Liver (tissue), 9 donors: Measurements from ENCODE around the gene BID. TPM values are rescaled to one million over a fixed set of nuclear protein-coding genes. Genes with fewer than 3 reads are reported as not detected.

ENCODE experiments used
- DNase-seq: peaks from one replicate; pipeline ENCODE4 v3.0.0-alpha.2; 2017; ENCODE audit warnings: low spot score
- H3K27ac ChIP-seq, 2 donors: one replicate each; pipeline ENCODE4 v1.7.0; 2013; ENCODE audit warnings: inconsistent platforms in 2 of 2, low read length in 2 of 2, control low read depth in 1 of 2, low read depth in 1 of 2, mild to moderate bottlenecking in 1 of 2
- H3K27me3 ChIP-seq, 4 donors: one replicate each; pipeline versions ENCODE4 v1.6.1 to v1.7.0; 2013; ENCODE audit warnings: low read length in 3 of 4, inconsistent platforms in 1 of 4, mild to moderate bottlenecking in 1 of 4, moderate library complexity in 1 of 4; ENCODE audit not compliant: control insufficient read depth in 4 of 4, insufficient read depth in 4 of 4
- H3K36me3 ChIP-seq, 4 donors: one replicate each; pipeline versions ENCODE4 v1.6.1 to v1.7.0; 2013; ENCODE audit warnings: low read length in 3 of 4, mild to moderate bottlenecking in 3 of 4, low read depth in 1 of 4, moderate library complexity in 1 of 4; ENCODE audit not compliant: control insufficient read depth in 4 of 4, insufficient read depth in 3 of 4
- H3K4me1 ChIP-seq, 4 donors: one replicate each; pipeline versions ENCODE4 v1.6.1 to v1.7.0; 2013; ENCODE audit warnings: low read length in 3 of 4, mild to moderate bottlenecking in 3 of 4, moderate library complexity in 1 of 4; ENCODE audit not compliant: control insufficient read depth in 4 of 4, insufficient read depth in 4 of 4
- H3K4me3 ChIP-seq, 3 donors: one replicate each; pipeline versions ENCODE4 v1.6.1 to v1.7.0; 2013; ENCODE audit warnings: low read length in 3 of 3, control low read depth in 1 of 3, low read depth in 1 of 3, mild to moderate bottlenecking in 1 of 3
- H3K9ac ChIP-seq, 2 donors: one replicate each; pipeline ENCODE4 v1.7.0; 2013; ENCODE audit warnings: low read length in 2 of 2, mild to moderate bottlenecking in 2 of 2, moderate library complexity in 2 of 2, control low read depth in 1 of 2, low read depth in 1 of 2
- H3K9me3 ChIP-seq, 4 donors: one replicate each; pipeline versions ENCODE4 v1.6.1 to v1.7.0; 2013; ENCODE audit warnings: low read length in 3 of 4; ENCODE audit not compliant: control insufficient read depth in 4 of 4
- EGR1 ChIP-seq, 2 donors: IDR thresholded peaks; 2 replicates each; pipeline ENCODE4 v1.6.1; 2016 to 2018; ENCODE audit warnings: antibody characterized with exemption in 2 of 2, low read depth in 2 of 2
- FOXA1 ChIP-seq: IDR thresholded peaks from 2 replicates; pipeline ENCODE4 v1.6.1; 2016; ENCODE audit warnings: antibody characterized with exemption
- FOXA2 ChIP-seq: IDR thresholded peaks from 2 replicates; pipeline ENCODE4 v1.6.1; 2016; ENCODE audit warnings: antibody characterized with exemption
- GABPA ChIP-seq, 2 donors: IDR thresholded peaks in 1 of 2; conservative IDR thresholded peaks in 1 of 2; 2 replicates each; pipeline ENCODE4 v1.6.1; 2016; ENCODE audit warnings: antibody characterized with exemption in 2 of 2, mild to moderate bottlenecking in 1 of 2, moderate library complexity in 1 of 2
- HNF4A ChIP-seq, 2 donors: conservative IDR thresholded peaks; 2 replicates each; pipeline ENCODE4 v1.6.1; 2016; ENCODE audit warnings: antibody characterized with exemption in 2 of 2, mild to moderate bottlenecking in 2 of 2
- HNF4G ChIP-seq: IDR thresholded peaks from 2 replicates; pipeline ENCODE4 v1.6.1; 2016; ENCODE audit warnings: antibody characterized with exemption
- JUND ChIP-seq, 2 donors: IDR thresholded peaks; 2 replicates each; pipeline ENCODE4 v1.6.1; 2016; ENCODE audit warnings: antibody characterized with exemption in 2 of 2
- NR2F2 ChIP-seq: IDR thresholded peaks from 2 replicates; pipeline ENCODE4 v1.6.1; 2016; ENCODE audit warnings: antibody characterized with exemption
- RAD21 ChIP-seq, 2 donors: IDR thresholded peaks; 2 replicates each; pipeline ENCODE4 v1.6.1; 2016; ENCODE audit warnings: antibody characterized with exemption in 2 of 2, mild to moderate bottlenecking in 2 of 2
- RXRA ChIP-seq, 2 donors: IDR thresholded peaks; 2 replicates each; pipeline ENCODE4 v1.6.1; 2017 to 2018; ENCODE audit warnings: antibody characterized with exemption in 2 of 2, mild to moderate bottlenecking in 1 of 2
- SP1 ChIP-seq: IDR thresholded peaks from 2 replicates; pipeline ENCODE4 v1.6.1; 2018; ENCODE audit warnings: antibody characterized with exemption, mild to moderate bottlenecking
- TAF1 ChIP-seq: conservative IDR thresholded peaks from 2 replicates; pipeline ENCODE4 v1.6.1; 2016; ENCODE audit warnings: antibody characterized with exemption, mild to moderate bottlenecking
- YY1 ChIP-seq: IDR thresholded peaks from 2 replicates; pipeline ENCODE4 v1.6.1; 2016; ENCODE audit warnings: antibody characterized with exemption, mild to moderate bottlenecking
- WGBS: extraction: QIAGEN DNeasy Blood & Tissue Kit; methylation state at CpG from one replicate; pipeline ENCODE4 v1.1.7; 2013; 5-methylcytosine and 5-hydroxymethylcytosine counted together
- polyA plus RNA-seq, 2 donors: library from polyadenylated mRNA; stranded (reverse) in 1 of 2; unstranded in 1 of 2; fragments of 200-250 nt in 1 of 2; fragments of >200 nt in 1 of 2; fragmentation: Nextera tagmentation in 1 of 2; extraction: Ambion mirVana in 1 of 2; gene quantifications; one replicate each; pipeline versions ENCODE4 v1.2.1 to v1.2.3, GENCODE V29; 2013 to 2015
- total RNA-seq, 2 donors: library from RNA; depleted of rRNA; stranded (reverse); fragments of >200 nt; gene quantifications; one replicate each; pipeline ENCODE4 v1.2.3, GENCODE V29; 2014
- TF ChIP-seq, protein P1 (sequence below): fragments of 150-350 bp; IDR thresholded peaks from 2 replicates; pipeline ENCODE4 v1.5.1; 2017; ENCODE audit warnings: improper control_type of control experiment, low read depth, low read length; ENCODE audit not compliant: missing input control
- TF ChIP-seq, protein P2 (sequence below): IDR thresholded peaks from 2 replicates; pipeline ENCODE4 v1.6.1; 2016; ENCODE audit warnings: antibody characterized with exemption
- TF ChIP-seq, protein P3 (sequence below): IDR thresholded peaks from 2 replicates; pipeline ENCODE4 v1.6.1; 2016; ENCODE audit warnings: antibody characterized with exemption, mild to moderate bottlenecking
- TF ChIP-seq, protein P4 (sequence below): IDR thresholded peaks from 2 replicates; pipeline ENCODE4 v1.6.1; 2016; ENCODE audit warnings: antibody characterized with exemption
- donor health status: healthy.
- donor health status: healthy.
- donor health status: healthy.
- donor health status: healthy.
- donor health status: healthy.

BID gene
- total and polyA plus RNA-seq, 4 donors = 28.7 to 66.9 (median 52.6) TPM

DNA sequence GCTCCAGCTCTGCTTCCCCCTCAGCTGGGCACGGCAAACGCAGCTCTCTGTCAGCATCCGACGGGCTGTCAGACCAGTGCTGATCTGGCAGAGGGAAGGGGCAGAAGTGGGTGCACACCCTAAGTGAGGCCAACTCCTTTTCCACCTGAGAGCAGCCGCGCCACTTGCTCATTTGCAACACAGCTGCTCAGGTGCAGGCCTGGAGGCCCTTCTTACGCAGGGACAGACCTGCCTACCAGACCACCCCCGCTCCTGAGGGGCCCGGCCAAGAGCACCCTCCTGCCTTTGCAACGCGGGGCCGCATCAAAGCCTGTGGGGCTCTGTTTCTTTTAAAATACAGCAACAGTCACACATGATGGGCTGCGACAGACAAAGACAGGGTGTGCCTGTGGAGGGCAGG is 47.8 kb upstream of the BID start (continued):
- TF ChIP-seq, protein P1, sequence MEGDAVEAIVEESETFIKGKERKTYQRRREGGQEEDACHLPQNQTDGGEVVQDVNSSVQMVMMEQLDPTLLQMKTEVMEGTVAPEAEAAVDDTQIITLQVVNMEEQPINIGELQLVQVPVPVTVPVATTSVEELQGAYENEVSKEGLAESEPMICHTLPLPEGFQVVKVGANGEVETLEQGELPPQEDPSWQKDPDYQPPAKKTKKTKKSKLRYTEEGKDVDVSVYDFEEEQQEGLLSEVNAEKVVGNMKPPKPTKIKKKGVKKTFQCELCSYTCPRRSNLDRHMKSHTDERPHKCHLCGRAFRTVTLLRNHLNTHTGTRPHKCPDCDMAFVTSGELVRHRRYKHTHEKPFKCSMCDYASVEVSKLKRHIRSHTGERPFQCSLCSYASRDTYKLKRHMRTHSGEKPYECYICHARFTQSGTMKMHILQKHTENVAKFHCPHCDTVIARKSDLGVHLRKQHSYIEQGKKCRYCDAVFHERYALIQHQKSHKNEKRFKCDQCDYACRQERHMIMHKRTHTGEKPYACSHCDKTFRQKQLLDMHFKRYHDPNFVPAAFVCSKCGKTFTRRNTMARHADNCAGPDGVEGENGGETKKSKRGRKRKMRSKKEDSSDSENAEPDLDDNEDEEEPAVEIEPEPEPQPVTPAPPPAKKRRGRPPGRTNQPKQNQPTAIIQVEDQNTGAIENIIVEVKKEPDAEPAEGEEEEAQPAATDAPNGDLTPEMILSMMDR = no peak
- TF ChIP-seq YY1 = no peak
- TF ChIP-seq, protein P2, sequence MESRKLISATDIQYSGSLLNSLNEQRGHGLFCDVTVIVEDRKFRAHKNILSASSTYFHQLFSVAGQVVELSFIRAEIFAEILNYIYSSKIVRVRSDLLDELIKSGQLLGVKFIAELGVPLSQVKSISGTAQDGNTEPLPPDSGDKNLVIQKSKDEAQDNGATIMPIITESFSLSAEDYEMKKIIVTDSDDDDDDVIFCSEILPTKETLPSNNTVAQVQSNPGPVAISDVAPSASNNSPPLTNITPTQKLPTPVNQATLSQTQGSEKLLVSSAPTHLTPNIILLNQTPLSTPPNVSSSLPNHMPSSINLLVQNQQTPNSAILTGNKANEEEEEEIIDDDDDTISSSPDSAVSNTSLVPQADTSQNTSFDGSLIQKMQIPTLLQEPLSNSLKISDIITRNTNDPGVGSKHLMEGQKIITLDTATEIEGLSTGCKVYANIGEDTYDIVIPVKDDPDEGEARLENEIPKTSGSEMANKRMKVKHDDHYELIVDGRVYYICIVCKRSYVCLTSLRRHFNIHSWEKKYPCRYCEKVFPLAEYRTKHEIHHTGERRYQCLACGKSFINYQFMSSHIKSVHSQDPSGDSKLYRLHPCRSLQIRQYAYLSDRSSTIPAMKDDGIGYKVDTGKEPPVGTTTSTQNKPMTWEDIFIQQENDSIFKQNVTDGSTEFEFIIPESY = no peak

DNA sequence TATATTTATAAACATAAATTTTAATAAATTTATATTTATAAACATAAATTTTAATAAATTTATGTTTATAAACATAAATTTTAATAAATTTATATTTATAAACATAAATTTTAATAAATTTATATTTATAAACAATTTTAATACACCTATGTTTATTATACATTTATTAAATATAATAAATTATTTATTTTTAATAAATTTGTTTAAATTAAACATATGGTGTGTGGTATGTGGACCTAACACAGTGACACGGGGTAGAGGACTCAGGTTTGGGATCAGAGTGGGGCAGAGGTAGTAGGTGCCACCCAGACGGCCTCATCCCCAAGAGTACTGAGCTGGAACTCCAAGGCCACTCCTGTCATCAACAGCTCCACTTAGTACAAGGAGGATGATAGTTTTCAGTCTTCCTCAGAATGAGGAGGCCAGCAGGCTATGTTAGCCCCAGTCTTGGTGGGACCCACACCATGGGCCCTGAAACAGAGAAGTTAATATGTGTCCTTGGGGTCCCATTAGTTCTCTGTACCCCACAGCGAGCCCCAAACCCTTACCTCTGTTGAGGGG is 46.7 kb upstream of the BID start:
- 96% methylated on average over 3 of the region's 3 CpGs for WGBS
- no peaks in the 10 kb centered on the region for H3K4me1 ChIP-seq
- H3K27me3 ChIP-seq = no peaks in the 10 kb centered on the region
- H3K4me3 ChIP-seq = no peak overlapping the region
- TF ChIP-seq, protein P3, sequence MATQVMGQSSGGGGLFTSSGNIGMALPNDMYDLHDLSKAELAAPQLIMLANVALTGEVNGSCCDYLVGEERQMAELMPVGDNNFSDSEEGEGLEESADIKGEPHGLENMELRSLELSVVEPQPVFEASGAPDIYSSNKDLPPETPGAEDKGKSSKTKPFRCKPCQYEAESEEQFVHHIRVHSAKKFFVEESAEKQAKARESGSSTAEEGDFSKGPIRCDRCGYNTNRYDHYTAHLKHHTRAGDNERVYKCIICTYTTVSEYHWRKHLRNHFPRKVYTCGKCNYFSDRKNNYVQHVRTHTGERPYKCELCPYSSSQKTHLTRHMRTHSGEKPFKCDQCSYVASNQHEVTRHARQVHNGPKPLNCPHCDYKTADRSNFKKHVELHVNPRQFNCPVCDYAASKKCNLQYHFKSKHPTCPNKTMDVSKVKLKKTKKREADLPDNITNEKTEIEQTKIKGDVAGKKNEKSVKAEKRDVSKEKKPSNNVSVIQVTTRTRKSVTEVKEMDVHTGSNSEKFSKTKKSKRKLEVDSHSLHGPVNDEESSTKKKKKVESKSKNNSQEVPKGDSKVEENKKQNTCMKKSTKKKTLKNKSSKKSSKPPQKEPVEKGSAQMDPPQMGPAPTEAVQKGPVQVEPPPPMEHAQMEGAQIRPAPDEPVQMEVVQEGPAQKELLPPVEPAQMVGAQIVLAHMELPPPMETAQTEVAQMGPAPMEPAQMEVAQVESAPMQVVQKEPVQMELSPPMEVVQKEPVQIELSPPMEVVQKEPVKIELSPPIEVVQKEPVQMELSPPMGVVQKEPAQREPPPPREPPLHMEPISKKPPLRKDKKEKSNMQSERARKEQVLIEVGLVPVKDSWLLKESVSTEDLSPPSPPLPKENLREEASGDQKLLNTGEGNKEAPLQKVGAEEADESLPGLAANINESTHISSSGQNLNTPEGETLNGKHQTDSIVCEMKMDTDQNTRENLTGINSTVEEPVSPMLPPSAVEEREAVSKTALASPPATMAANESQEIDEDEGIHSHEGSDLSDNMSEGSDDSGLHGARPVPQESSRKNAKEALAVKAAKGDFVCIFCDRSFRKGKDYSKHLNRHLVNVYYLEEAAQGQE = no peak
- TF ChIP-seq HNF4A (conservative IDR thresholded peaks at IDR 0.05) (no peak), RAD21 (IDR thresholded peaks at IDR 0.05) (no peak), YY1 (no peak), FOXA1 (no peak), FOXA2 (no peak), RXRA (IDR thresholded peaks at IDR 0.05) (no peak), SP1 (no peak), NR2F2 (no peak), EGR1 (IDR thresholded peaks at IDR 0.05; ENCODE audit: low read depth in 2 of 2) (no peak), HNF4G (no peak), JUND (IDR thresholded peaks at IDR 0.05) (no peak), GABPA (IDR thresholded peaks at IDR 0.05 in 1 of 2, conservative IDR thresholded peaks at IDR 0.05 in 1 of 2) (no peak), TAF1 (no peak)
- TF ChIP-seq, protein P4, sequence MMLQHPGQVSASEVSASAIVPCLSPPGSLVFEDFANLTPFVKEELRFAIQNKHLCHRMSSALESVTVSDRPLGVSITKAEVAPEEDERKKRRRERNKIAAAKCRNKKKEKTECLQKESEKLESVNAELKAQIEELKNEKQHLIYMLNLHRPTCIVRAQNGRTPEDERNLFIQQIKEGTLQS = no peak
- TF ChIP-seq, protein P2 = no peak
- TF ChIP-seq, protein P1 = no peak
- no peak overlapping the region for H3K9ac ChIP-seq
- H3K36me3 ChIP-seq = peaks cover 19 to 61% (median 30%) of the 10 kb centered on the region in 4 donors
- DNase-seq = no peak
- no peak overlapping the region for H3K27ac ChIP-seq
- no peaks in the 10 kb centered on the region for H3K9me3 ChIP-seq
